Prostate gland (tissue), 2 donors: ENCODE data around the gene SKIC8.

Source experiments
- POLR2AphosphoS5 ChIP-seq: sonication (generic); formaldehyde crosslinking; IDR thresholded peaks from one replicate; pipeline ENCODE4 v1.6.1; 2017; ENCODE audit warnings: antibody characterized with exemption
- TF ChIP-seq, protein P1 (sequence below), 4 experiments: fragments of 200-600 bp in 2 of 4; fragments of 450-650 bp in 2 of 4; sonication (generic) in 2 of 4; IDR thresholded peaks; 1 replicate in 3 of 4; 2 replicates in 1 of 4; pipeline ENCODE4 v1.5.1; 2016 to 2019; ENCODE audit warnings: antibody characterized with exemption in 4 of 4, mild to moderate bottlenecking in 2 of 4, moderate library complexity in 2 of 4

DNA sequence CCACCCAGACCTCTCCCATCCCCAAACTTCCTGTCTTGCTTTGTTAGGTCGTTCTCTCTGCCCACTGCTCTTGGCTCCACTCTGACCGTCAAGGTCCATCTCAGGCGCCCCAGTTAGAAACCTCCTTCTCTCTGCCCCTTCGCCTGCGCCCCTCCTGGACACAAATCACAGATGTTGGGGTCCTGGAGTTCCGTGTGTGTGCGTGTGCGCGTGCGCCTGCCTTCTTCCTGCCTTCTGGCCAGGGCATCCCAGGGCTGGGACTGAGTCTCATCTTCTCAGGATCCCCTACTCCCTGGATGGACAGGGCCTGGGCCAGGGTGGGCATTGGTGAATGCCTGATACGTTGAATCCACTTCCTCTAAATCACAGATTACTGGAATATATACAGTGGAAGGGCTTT, 65.9 kb downstream of the SKIC8 start:
- TF ChIP-seq, protein P1, sequence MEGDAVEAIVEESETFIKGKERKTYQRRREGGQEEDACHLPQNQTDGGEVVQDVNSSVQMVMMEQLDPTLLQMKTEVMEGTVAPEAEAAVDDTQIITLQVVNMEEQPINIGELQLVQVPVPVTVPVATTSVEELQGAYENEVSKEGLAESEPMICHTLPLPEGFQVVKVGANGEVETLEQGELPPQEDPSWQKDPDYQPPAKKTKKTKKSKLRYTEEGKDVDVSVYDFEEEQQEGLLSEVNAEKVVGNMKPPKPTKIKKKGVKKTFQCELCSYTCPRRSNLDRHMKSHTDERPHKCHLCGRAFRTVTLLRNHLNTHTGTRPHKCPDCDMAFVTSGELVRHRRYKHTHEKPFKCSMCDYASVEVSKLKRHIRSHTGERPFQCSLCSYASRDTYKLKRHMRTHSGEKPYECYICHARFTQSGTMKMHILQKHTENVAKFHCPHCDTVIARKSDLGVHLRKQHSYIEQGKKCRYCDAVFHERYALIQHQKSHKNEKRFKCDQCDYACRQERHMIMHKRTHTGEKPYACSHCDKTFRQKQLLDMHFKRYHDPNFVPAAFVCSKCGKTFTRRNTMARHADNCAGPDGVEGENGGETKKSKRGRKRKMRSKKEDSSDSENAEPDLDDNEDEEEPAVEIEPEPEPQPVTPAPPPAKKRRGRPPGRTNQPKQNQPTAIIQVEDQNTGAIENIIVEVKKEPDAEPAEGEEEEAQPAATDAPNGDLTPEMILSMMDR (IDR thresholded peaks at IDR 0.05) = no peak
- TF ChIP-seq POLR2AphosphoS5 = no peak
